GM18511 (cell line): ENCODE data around the gene GPER1.
"Not testable (repeated sequence)": the region's sequence is repeated elsewhere in the genome, so short reads cannot be mapped to it uniquely, and the experiment has no call there.

ENCODE experiments used
- ATAC-seq: cut with Tn5 transposase; IDR thresholded peaks from one replicate; pipeline ENCODE4 v1.9.1; 2021; ENCODE audit warnings: mild to moderate bottlenecking, moderate library complexity; ENCODE audit not compliant: unreplicated experiment

Gene GPER1

GRCh38 chr7:1116383-1117008, 28.6 kb downstream of the GPER1 start:
- not testable (repeated sequence) for ATAC-seq

- ATAC-seq = no peak
These were observed 29.5 kb downstream of the GPER1 start for GRCh38 chr7:1117321-1117928.

GRCh38 chr7:1119201-1119600, 31.3 kb downstream of the GPER1 start:
- ATAC-seq = no peak

GRCh38 chr7:1120791-1121190, 32.9 kb downstream of the GPER1 start:
- ATAC-seq = no peak

GRCh38 chr7:1121476-1121875, 33.6 kb downstream of the GPER1 start:
- ATAC-seq = no peak

- no peak for ATAC-seq
These were observed 34.2 kb downstream of the GPER1 start for GRCh38 chr7:1121886-1122831.

GRCh38 chr7:1122832-1123501, 35.1 kb downstream of the GPER1 start:
- ATAC-seq = no peak

- ATAC-seq = no peak
These were observed 35.8 kb downstream of the GPER1 start for GRCh38 chr7:1123715-1124114.

GRCh38 chr7:1124164-1124563, 36.3 kb downstream of the GPER1 start:
- no peak for ATAC-seq

GRCh38 chr7:1124816-1125602, 37.1 kb downstream of the GPER1 start:
- no peak for ATAC-seq

GRCh38 chr7:1125603-1125969, 37.7 kb downstream of the GPER1 start:
- no peak for ATAC-seq

GRCh38 chr7:1127001-1127400, 39.1 kb downstream of the GPER1 start:
- ATAC-seq = no peak

GRCh38 chr7:1129431-1129830, 41.5 kb downstream of the GPER1 start:
- ATAC-seq = no peak

- ATAC-seq = no peak
These were observed 42.4 kb downstream of the GPER1 start for GRCh38 chr7:1130021-1130990.

GRCh38 chr7:1131471-1132265, 43.8 kb downstream of the GPER1 start:
- ATAC-seq = no peak

GRCh38 chr7:1134951-1135350, 47.0 kb downstream of the GPER1 start:
- ATAC-seq = no peak

- ATAC-seq = no peak
These were observed 49.1 kb downstream of the GPER1 start for GRCh38 chr7:1136841-1137516.
